Measurements from ENCODE around the gene DAB2.
"Not testable (repeated sequence)": the region's sequence is repeated elsewhere in the genome, so short reads cannot be mapped to it uniquely, and the experiment has no call there.

The DAB2 gene

DNA sequence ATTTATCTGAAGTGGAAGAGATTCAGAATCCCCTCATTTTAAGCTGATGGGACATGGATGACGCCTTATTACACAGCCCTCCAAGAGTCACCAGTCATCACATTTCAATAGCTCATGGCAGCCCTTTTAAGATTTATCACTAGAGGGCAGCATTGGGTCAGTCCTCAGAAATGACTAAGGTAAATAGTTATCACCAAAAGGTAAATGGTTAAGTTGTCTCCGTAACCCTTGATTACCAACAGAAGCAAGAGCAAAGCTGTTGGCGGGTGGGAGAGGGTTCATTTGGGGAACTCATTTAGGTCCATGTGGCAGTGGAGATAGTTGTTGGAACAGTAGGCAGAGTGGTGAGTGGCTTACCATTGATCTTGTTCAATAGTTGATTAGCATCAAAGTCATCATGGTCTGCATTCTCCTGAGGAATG lies 48.5 kb downstream of the DAB2 start:
- DNase-seq, result peak; percentile 25 to 72 (median 37)

DNA sequence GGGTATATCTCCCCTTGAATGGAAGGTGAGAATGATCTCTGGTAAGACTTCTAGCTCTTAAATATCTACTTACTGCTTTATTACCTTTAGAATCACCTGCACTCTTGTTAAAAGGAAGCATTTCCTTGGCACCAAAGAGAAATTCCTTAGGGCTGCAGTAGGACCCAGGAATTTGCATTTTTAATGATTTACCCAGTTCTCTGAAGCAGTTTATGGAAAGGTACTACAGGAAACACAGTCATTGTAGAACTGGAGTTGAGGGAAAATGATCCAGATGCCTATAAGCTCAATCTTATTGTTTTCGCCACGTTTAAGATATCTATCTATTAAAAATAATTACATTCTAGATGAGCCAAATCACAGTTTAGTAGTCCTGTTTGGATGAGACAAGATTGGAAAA lies 51.0 kb downstream of the DAB2 start:
- DNase-seq, result no peak

DNA sequence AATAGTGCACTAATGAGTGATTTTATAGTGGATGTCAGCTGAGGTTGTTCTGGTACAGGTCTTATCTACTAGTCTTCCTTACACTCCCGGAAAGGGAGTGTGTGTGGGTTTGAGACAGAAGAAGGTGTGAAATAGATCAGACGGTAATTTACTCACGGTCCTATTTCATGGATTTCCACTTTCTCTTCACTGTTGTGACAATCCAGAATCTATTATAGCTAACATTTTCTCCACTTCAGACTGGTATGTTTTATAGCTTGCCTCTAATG lies 53.5 kb downstream of the DAB2 start:
- DNase-seq, result no peak

DNA sequence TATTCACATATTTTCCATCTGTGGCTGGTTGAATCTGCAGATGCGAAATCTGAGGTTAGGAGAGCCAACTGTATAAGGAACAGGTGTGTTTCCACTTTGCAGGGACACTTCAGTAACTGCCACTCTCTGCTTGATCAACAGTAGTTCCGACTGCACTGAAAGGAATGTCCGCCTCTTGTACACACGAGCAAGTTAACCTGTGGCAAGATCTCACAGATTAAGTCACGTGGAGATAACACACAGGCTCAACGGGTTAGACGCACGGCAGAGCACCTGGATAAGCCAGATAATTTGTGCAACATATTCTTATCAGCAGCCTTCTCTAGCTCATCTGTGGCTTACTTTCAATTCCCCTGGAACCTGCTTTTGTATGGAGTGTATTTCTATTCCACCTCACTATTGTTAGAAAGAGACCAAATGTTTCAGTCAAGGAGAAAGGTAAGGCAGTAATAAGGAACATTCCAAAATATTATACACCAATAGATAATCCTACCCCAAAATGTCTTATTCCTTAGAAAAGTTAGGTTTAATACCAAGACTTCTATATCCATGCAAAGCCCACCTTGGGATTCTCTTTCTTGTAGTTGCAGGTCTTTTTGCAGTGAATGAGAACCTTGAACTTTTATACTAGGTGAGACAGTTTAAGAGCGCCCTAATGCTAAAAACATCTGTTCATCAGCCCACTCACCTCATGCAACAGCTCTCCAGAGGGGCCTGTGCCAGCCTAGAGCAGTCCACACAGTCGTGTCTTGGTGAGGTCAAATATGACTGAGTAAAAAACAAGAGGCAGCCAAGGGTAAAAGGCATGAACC lies 54.0 kb downstream of the DAB2 start:
- DNase-seq, result peak in 1 of 3 experiments; percentile 13

DNA sequence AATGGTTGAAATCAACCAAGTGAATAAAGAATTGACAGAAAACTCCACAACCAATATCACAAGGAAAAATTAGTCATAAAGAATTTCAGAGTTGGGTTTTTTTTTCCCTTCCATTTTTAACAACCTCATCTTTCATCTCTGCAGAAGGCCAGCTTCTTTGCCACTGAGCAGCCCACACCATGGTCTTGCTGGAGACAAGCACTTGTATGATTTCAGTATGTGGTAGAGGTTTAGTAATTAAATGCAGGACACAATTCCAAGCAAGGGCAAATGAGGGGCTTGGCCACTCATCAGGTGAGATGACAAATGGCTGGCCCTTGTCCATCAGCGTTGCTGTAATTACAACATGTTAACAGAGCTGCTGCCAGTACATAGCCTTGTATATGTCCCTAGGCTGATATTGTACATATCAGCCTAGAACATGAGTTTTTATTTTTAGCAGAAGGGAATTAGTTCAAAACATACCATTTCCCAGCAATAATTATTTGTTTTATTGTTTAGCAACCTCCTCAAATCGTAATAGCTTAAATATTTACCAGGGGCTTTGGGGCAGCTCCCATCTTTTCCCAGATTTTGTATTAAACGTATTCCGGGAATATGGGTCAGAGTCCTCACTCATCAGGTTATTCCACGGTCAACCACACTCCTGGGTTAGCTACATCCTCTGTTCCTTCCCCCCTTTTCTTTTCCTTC lies 55.5 kb downstream of the DAB2 start:
- no peak for DNase-seq

DNA sequence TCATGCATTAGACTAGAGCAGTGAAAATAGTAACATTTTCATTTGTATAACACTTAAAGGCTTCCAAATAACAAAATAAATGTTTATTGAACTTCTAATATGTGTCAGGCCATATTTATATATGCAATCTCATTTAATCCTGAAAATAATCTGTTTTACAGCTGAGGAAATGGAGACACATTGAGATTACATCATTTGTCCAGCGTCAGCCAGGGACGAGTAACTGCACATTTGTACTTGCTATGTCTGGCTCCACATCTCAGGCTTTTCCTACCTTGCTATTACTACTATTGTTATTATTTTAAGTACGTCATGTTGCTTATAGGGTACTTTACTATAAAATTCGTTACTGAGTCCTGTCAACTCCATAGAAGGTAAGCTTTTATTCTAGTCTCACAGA lies 56.7 kb downstream of the DAB2 start:
- no peak for DNase-seq

DNA sequence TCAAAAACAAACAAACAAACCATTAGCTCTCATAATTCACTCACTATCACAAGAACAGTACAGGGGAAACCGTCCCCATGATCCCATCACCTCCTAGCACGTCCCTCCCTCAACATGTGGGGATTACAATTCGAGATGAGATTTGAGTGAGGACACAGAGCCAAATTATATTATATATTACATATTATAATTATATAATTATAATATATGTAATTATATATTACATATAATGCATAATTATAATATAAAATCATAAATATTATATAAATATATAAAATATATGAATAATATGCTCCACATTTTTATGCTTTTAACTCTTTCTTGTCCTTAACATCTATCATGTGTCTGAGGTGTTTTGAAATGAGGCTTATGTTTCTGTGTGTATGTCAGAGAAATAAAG lies 57.1 kb downstream of the DAB2 start:
- DNase-seq, result no peak

DNA sequence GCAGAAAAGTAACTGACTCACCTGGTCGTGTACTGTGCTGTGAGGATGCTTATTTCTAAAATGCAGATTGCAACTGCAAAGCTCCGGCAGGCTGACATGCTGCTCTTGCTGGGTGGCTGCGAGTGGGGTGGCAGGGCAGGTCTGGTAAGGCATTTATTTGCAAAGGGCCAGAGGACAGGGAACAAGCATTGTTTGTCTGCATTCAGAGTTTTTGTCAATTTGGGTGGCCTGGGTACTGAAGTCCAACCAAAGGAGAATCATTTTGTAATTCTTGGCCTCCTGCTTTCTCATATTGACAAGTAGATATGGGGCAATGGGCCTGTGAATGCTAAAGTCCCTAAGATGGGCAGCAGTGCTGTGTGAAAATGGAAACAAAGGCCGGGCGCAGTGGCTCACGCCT lies 60.4 kb downstream of the DAB2 start, which contains the start of gene C9:
C9 (minus strand) TSS at position 129 of the 400 bp plus-strand sequence; CDS start at position 98, 31 bp downstream.
- no peak for DNase-seq

DNA sequence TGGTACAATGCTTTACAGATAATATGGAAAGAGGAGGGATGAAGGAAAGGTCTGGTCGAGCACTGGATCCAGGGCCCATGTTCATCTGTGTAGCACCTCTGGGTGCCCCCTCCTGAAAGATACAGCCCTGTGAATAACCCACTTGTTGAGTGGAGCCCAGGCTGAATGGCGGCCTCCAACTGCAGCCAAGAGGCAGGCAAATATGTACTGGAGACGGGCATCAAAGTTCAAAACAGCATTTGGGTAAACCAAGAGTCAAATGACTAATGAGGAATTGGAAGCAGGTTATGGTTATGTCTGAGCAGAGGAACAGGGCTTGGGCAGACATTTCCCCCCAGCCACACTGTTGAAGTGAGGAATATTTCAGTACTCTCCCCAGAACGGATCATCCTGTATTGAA lies 61.6 kb downstream of the DAB2 start:
- DNase-seq, result no peak

DNA sequence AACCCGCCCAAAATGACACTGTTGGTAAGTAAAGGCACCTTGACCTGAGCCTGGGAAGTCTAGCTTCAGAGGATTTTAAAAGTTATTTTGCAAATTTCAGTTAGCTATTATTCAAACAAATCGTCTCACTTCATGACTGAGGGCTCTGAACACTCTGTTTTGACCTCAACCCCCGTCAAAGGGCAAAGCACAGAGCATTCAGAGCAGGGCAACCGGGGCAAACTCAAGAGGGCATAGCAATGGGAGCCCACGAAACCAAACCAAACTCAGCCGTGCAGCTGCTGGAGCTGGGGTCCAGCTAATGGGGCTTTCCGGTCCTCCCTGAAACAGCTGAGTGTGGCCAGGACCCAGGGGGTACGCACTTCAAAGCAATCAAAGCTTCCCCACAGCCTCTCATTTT lies 62.1 kb downstream of the DAB2 start:
- no peak for DNase-seq

DNA sequence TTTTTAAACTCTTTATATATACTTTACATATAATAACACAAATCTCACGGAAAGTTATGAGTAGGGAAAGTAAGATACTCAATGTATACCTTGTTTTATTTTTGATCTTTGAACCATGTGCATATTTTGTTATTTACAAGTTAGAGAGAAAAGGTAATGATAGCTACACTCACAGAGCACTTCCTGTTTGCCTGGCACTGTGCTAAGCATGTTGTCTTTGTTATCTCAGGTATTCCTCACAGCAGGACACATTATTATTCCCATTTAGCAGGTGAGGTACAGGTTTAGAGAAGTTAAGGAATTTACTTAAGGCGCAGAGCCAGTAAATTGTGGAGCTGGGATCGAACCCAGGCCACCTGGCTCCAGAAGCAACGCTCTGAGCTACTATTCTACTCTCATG lies 63.5 kb downstream of the DAB2 start:
- DNase-seq, result no peak

DNA sequence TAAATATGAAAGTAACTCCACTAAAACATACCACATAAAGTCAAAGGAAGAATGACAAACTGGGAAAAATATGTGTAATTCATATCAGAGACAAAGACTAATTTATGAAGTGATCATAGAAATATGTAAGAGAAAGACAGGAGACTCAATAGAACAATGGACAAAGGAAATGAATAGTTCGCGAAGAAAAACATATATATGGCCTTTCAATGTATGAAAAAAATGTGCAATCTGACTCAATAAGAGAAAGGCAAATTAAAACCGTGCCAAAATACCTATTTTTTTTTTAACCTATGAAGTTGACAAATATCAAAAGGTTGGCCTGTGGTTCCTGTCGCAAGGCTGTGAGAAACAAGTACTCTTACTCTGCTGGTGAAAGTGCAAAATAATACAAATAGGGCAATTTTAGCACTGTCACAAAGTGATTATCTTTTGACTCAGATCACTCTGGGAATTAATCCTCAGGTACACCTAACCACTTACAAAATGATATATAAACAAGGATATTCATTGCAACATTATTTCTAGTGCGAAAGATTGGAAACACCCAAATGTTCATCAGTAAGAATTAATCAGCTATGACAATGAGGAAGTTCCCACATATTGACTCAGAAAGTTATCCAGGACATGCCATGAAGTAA lies 64.2 kb downstream of the DAB2 start:
- no peak for DNase-seq

DNA sequence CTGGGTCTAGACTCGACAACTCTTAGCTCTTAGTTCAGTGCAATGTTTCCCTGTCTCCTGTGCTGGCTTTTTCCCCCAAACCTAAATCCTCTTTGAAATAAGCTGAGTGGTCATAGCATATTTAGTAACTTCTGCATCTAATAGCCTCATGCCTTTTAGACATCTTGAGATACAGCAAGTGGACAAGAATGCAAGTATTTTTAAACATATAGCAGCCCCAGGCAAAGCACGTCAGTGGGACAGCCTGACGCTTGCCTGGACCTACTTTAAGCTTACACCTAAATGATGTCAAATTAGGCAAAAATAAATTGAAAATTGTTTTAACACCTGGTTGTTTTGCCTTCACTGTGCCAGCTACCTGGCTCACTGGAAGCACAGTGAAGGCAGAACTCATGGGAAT lies 68.5 kb downstream of the DAB2 start:
- no peak for DNase-seq

DNA sequence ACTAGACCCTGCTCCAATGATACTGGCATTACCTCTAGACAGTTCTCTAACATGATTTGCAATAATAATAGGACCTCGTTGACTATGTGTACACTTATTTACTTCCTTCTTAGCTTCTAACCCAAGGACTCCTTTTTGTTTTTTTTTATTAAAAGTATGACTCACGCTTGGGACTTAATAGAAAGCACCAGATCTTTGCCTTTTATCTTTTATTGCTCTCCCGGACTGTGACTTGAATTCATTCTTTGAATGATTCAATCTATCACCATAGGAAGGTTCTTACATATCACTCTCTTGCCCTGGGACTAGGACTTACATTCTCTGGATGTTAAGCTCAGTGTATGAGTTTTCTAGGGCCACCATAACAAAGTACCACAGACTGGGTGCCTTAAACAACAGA lies 69.5 kb downstream of the DAB2 start:
- no peak for DNase-seq

DNA sequence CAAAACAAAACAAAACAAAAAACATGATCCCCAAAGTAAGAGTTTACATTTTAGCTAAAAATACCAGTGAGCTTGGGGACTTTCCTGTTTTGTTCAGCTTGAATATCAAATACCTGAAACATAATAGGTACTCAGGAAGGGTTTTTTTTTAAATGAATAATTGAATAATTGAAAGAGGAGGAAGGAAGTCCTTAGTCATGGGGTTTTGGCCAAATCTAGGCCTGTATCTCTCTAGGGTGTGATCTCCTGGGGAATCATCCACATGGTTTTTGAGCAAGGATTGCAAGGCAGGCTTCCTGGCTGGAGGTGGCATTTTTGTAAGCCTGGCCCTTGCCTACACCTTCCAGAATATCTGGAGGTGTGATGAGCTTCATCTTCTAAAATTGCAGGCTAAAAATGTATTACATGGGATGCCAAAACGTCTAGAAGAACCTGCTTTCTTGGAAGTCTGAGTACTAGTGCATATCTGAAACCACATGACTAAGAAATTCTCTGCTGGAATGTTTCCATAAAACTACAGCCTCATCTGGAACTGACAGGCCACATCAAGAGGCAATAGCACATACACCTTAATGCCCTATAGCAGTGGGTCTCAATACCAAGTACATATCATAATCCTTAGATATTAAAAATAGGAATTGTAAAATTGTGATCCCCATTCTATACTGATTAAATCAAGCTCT lies 70.9 kb downstream of the DAB2 start:
- DNase-seq, result no peak

DNA sequence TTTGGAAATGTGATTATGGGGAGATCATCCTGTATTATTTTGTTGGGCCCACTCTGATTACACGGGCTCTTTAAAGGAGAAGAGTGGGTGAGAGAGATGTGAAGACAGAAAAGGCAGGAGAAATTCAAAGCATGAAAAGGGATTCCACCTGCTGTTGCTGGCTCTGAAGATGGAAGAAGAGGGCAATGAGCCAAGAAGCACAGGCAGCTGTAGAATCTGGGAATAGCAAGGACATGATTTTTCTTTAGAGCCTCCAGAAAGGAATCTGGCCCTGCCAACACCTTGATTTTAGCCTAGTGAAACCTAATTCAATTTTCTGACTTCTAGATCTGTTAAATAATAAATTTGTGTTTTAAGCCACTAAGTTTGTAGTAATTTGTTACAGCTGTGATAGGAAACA lies 71.8 kb downstream of the DAB2 start:
- no peak for DNase-seq

DNA sequence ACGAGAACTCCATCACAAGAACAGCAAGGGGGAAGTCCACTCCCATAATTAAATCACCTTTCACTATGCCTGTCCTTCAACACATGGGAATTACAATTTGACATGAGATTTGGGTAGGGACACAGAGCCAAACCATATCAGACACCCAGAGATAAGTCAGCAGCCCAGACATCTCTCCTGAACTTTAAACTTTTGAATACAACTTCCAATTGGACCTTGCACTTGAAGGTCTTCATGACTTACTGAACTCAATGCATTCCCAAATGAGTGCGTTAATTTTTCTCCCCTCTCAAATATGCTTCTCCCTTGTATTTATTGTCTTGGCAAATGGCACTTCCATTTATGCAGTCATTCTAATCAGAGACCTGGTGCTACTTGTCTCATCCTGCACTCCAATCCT lies 72.6 kb downstream of the DAB2 start:
- no peak for DNase-seq

DNA sequence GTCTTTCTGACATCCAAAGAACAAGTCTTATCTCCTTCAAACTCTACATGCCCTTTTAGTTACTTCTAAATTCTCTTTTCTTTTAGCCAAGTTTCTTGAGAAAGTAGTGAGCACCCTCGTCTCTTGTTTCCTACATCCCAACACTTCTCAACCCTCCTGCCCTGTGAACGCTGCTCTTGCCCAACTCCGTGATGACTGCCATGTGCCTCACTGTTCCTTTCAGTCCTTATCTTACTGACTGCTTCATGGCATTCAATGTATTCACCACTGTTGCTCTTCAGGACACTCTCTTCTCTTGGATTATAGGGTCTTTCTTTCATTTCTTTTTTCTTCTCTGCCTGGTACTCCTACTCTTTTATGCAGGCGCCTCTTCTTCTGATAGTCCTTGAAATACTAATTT lies 75.3 kb downstream of the DAB2 start:
- no peak for DNase-seq

DNA sequence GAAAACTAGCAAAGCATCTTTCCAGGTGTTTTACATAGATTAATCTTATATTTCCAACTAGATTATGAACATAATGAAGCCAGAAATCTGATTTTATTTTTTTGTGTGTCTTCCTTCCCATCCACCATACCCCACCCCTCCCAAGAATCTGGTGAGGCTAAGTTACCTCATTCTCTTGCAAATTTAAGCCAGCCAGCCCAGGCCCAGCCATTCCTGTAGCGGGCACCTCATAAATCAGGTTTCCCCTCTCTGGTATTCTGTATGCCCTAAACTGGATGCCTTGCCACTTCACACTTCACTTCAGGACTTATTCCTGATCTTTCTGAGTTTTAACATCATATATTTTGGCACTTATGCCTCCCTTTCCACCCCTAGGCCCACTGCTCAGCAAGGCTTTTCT lies 82.3 kb downstream of the DAB2 start:
- DNase-seq, result no peak

DNA sequence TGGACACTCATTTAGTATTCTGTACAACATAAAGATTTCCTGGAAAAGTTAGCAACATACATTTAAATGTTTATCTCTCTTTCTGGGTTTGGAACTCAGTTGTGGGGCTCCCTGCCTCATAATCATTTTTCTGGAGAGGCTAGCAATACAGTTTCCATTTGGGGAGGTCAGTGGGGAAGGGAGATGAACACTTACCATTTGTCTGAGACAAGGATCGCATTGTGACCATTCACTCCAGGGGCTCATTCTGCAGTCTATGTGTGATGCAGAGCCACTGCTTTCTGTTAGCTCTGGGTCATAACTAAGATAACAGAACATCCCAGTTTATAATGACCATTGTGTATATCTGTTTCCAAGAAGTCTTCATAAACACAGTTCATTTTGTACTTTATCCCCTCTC lies 82.9 kb downstream of the DAB2 start:
- no peak for DNase-seq

DNA sequence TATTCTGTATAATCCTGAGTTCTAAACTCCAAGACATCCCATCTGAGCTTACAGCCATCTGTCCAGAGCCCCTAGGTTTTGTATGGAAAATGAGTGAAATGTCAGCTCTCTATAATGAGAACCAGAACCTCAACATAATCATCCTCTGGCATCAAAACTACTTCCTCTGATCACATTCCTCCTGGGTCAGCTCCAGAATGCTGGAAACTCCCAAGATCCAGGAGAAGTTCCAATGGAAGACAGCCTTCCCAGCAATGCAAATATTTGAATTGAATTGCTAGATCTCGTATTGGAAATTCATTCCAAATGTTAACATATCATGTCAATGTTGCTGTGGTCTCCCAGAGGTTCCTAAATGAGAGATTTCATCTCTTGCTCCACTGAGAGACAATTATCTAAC lies 84.3 kb downstream of the DAB2 start:
- DNase-seq, result no peak

DNA sequence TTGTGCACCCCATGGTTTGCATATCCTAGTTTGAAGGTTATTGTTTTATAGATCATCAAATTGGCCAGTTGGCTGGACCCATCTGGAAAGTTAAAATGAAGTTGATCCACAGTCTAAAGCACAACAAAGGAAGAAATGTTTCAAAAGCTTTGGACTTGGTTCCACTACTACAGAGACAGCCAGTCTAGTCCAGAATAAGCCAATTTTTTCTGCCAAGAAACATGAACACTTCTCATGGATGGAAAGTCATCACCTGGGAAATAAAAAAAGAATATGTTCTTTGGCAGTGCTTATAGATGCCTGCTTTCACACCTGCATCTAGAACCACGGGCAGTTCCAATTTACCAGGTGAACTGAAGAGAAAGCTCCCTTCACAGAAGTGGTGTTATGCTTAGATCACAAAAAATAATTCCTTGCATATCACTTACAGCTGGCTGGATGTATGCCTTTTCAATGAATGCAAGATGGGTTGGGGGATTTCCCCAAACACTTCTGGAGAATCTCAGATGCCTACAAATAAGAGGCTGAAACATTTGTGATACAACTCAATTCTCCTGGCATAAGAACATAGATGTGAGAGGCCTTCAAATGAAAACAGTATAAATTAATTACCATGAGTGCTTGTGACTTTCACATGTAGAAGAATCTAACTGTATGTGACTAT lies 87.4 kb downstream of the DAB2 start:
- DNase-seq, result no peak

DNA sequence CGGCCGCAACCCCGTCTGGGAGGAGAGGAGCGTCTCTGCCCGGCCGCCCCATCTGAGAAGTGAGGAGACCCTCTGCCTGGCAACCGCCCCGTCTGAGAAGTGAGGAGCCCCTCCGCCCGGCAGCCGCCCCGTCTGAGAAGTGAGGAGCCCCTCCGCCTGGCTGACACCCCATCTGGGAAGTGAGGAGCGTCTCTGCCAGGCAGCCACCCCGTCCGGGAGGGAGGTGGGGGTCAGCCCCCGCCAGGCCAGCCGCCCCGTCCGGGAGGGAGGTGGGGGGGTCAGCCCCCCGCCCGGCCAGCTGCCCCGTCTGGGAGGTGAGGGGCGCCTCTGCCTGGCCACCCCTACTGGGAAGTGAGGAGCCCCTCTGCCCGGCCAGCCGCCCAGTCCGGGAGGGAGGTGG lies 90.5 kb downstream of the DAB2 start:
- DNase-seq, result not testable (repeated sequence)

Measured in NCI-H1417 (cell line).